GM21390 (cell line): ENCODE measurements around the gene MAGEA11.
"Not testable (repeated sequence)": the region's sequence is repeated elsewhere in the genome, so short reads cannot be mapped to it uniquely, and the experiment has no call there.

Experiments
- ATAC-seq: cut with Tn5 transposase; IDR thresholded peaks from one replicate; pipeline ENCODE4 v1.9.1; 2021; ENCODE audit not compliant: unreplicated experiment

The MAGEA11 gene

GRCh38 chrX:149717803-149718202, 5.9 kb downstream of the MAGEA11 start:
- no peak for ATAC-seq

GRCh38 chrX:149718757-149719156, 6.9 kb downstream of the MAGEA11 start:
- ATAC-seq, result no peak

- ATAC-seq, result no peak
Measured at GRCh38 chrX:149720021-149720689, 8.3 kb downstream of the MAGEA11 start.

GRCh38 chrX:149721241-149721640, 9.4 kb downstream of the MAGEA11 start:
- ATAC-seq, result not testable (repeated sequence)

GRCh38 chrX:149721778-149722177, 9.9 kb downstream of the MAGEA11 start:
- ATAC-seq, result no peak

- not testable (repeated sequence) for ATAC-seq
Measured at GRCh38 chrX:149723583-149724118, 11.8 kb downstream of the MAGEA11 start.

- ATAC-seq, result not testable (repeated sequence)
Measured at GRCh38 chrX:149727308-149727707, 15.4 kb downstream of the MAGEA11 start.

- not testable (repeated sequence) for ATAC-seq
Measured at GRCh38 chrX:149742269-149742668, 30.4 kb downstream of the MAGEA11 start.

- not testable (repeated sequence) for ATAC-seq
Measured at GRCh38 chrX:149746390-149747007, 34.6 kb downstream of the MAGEA11 start.

GRCh38 chrX:149757206-149758067, 45.6 kb downstream of the MAGEA11 start:
- ATAC-seq, result no peak

GRCh38 chrX:149758068-149758714, 46.3 kb downstream of the MAGEA11 start:
- no peak for ATAC-seq

GRCh38 chrX:149758715-149759078, 46.8 kb downstream of the MAGEA11 start:
- not testable (repeated sequence) for ATAC-seq

GRCh38 chrX:149759824-149760223, 48.0 kb downstream of the MAGEA11 start:
- ATAC-seq, result no peak

- no peak for ATAC-seq
Measured at GRCh38 chrX:149760965-149761364, 49.1 kb downstream of the MAGEA11 start.

- not testable (repeated sequence) for ATAC-seq
Measured at GRCh38 chrX:149761858-149762674, 50.2 kb downstream of the MAGEA11 start.

- ATAC-seq, result no peak
Measured at GRCh38 chrX:149762696-149763614, 51.1 kb downstream of the MAGEA11 start.
